ENCODE results near the gene PPIF.

- TF ChIP-seq CTCF (IDR thresholded peaks at IDR 0.05) (no peak), POLR2AphosphoS5 (IDR thresholded peaks at IDR 0.05) (peak in 1 of 2 donors; percentile 48), POLR2A (IDR thresholded peaks at IDR 0.05) (no peak)
Measured at GRCh38 chr10:79299397-79300241, 47.6 kb upstream of the PPIF start.
